GM12873 (cell line): Measurements from ENCODE around the gene OR52E4.

Experiments
- CTCF ChIP-seq: IDR thresholded peaks from 2 replicates; pipeline ENCODE4 v1.5.1; 2012; ENCODE audit warnings: low read depth, mild to moderate bottlenecking, moderate library complexity, low read length, control low read depth; ENCODE audit not compliant: insufficient read depth; ENCODE audit errors: missing control alignments

Gene OR52E4

DNA sequence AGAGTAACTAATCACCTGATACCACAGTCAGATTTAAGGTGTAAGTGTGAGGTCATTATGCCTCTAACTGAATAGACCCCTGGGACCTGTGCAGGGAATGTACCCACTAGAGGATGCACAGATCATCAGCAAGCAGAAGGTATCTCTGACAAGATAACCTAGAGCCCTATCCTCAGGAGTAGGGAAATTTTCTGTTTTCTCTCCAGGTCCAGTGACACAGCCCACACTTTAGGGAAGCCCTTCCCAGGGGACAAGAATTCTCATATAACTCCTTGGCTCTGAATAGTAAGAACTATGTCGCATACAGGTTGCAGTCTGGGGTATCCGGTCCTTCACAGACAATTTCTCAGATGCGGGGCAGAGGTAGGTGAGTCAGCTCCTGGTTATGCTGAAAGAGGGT is 12.5 kb downstream of the OR52E4 start, which contains the start of gene OR52E5:
OR52E5 (plus strand) TSS at position 301 of the 400 bp plus-strand sequence. CDS start 7,569 bp downstream, outside the sequence.
- no peak for TF ChIP-seq CTCF

GRCh38 chr11:5899534-5899933 is 19.1 kb downstream of the OR52E4 start:
- TF ChIP-seq CTCF, result no peak

DNA sequence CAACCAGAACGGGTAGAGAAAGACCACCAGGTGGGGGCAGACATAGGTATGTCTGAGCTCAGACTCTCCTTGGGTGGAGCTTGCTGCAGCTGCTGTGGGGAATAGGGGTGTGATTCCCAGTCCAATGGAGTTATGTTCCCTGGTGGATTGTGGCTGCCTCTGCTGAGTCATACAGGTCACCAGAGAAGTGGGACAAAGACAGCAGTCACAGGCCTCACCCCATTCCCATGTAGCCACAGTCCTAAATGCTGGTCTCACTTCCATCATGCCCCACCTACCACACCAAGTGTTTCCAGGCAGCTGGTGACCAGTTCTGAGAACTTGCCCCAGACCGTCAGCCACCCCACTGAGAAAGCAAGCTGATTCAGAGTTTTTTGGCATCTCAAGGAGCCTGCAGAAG is 30.1 kb downstream of the OR52E4 start:
- TF ChIP-seq CTCF, result no peak

GRCh38 chr11:5922749-5923426 is 42.5 kb downstream of the OR52E4 start:
- no peak for TF ChIP-seq CTCF

GRCh38 chr11:5923427-5923776 is 43.0 kb downstream of the OR52E4 start:
- TF ChIP-seq CTCF, result no peak

- no peak for TF ChIP-seq CTCF
Observed at GRCh38 chr11:5923794-5924193, 43.4 kb downstream of the OR52E4 start.

GRCh38 chr11:5928271-5928670 is 47.8 kb downstream of the OR52E4 start:
- TF ChIP-seq CTCF, result no peak
